Upper lobe of left lung (tissue), 6 donors: ENCODE results near the gene GLYAT. TPM values are rescaled to one million over a fixed set of nuclear protein-coding genes. Genes with fewer than 3 reads are reported as not detected.

Source experiments
- ATAC-seq, 2 donors: fragments of 200-7000 bp; cut with Tn5 transposase; one replicate each; pipeline ENCODE4 v1.9.1; 2022; ENCODE audit warnings: mild to moderate bottlenecking in 2 of 2, moderate library complexity in 2 of 2; ENCODE audit not compliant: low FRiP score in 2 of 2
- DNase-seq, 2 donors: peaks; one replicate each; pipeline ENCODE4 v3.0.0-alpha.2; 2019 to 2020
- H3K27ac ChIP-seq, 4 donors: fragments of 200-600 bp; sonication (generic); one replicate each; pipeline ENCODE4 v1.5.1; 2016 to 2019
- H3K27me3 ChIP-seq, 4 donors: fragments of 200-600 bp; sonication (generic); one replicate each; pipeline ENCODE4 v1.5.1; 2017 to 2019
- H3K36me3 ChIP-seq, 4 donors: fragments of 200-600 bp; sonication (generic); one replicate each; pipeline ENCODE4 v1.5.1; 2016 to 2019
- H3K4me1 ChIP-seq, 4 donors: fragments of 200-600 bp; sonication (generic); one replicate each; pipeline ENCODE4 v1.5.1; 2018 to 2019
- H3K4me3 ChIP-seq, 4 donors: fragments of 200-600 bp; sonication (generic); one replicate each; pipeline ENCODE4 v1.5.1; 2017 to 2019; ENCODE audit warnings: mild to moderate bottlenecking in 2 of 4, moderate library complexity in 1 of 4
- H3K9me3 ChIP-seq, 4 donors: fragments of 200-600 bp; sonication (generic); one replicate each; pipeline ENCODE4 v1.5.1; 2018 to 2019
- CTCF ChIP-seq, 6 experiments: fragments of 450-650 bp in 4 of 6; fragments of 200-600 bp in 2 of 6; sonication (generic) in 2 of 6; IDR thresholded peaks; one replicate each; pipeline ENCODE4 v1.5.1; 2016 to 2019; ENCODE audit warnings: antibody characterized with exemption in 6 of 6
- EP300 ChIP-seq, 4 donors: sonication (generic); formaldehyde crosslinking; IDR thresholded peaks; one replicate each; pipeline ENCODE4 v1.5.1; 2017; ENCODE audit warnings: antibody characterized with exemption in 4 of 4, control low read depth in 2 of 4
- POLR2A ChIP-seq, 4 donors: fragments of 450-650 bp; IDR thresholded peaks; one replicate each; pipeline ENCODE4 v1.5.1; 2016 to 2017; ENCODE audit warnings: antibody characterized with exemption in 4 of 4, mild to moderate bottlenecking in 2 of 4
- POLR2AphosphoS5 ChIP-seq, 2 donors: sonication (generic); formaldehyde crosslinking; IDR thresholded peaks; one replicate each; pipeline ENCODE4 v1.5.1; 2017; ENCODE audit warnings: antibody characterized with exemption in 2 of 2
- WGBS, 2 donors: methylation state at CpG; one replicate each; pipeline ENCODE4 v1.1.5; 2017 to 2018; 5-methylcytosine and 5-hydroxymethylcytosine counted together
- total RNA-seq, 6 donors: library from RNA; depleted of rRNA in 4 of 6; stranded (reverse); fragments of >200 nt in 4 of 6; gene quantifications; one replicate each; pipeline versions ENCODE4 v1.1.0 to v1.2.1, GENCODE V29; 2016 to 2021
- donor health status: DM: no; HTN: no; CAD: no; lungs with moderate emphysema.
- donor health status: DM: no; HTN: yes; CAD: no; lungs with severe emphysema.

GLYAT gene
- total RNA-seq, 6 donors from 2014 or later = not detected

- no peak for TF ChIP-seq POLR2AphosphoS5 (IDR thresholded peaks at IDR 0.05)
- no peak for TF ChIP-seq POLR2A (IDR thresholded peaks at IDR 0.05)
- no peak for TF ChIP-seq CTCF (IDR thresholded peaks at IDR 0.05)
- no peak for TF ChIP-seq EP300 (IDR thresholded peaks at IDR 0.05)
- no peaks in the 10 kb centered on the region for H3K4me1 ChIP-seq
- H3K27ac ChIP-seq = no peak overlapping the region
- DNase-seq (no peak), ATAC-seq (no peak)
- no peaks in the 10 kb centered on the region for H3K27me3 ChIP-seq
- WGBS, 2 donors = 81 to 86% methylated on average over 3 of the region's 3 CpGs
- peaks cover 0 to 11% (median 8%) of the 10 kb centered on the region in 4 donors for H3K9me3 ChIP-seq
- H3K4me3 ChIP-seq = no peak overlapping the region
- no peaks in the 10 kb centered on the region for H3K36me3 ChIP-seq
Measured at GRCh38 chr11:58739725-58740430, 8.1 kb upstream of the GLYAT start.

GRCh38 chr11:58734681-58735490 is 3.1 kb upstream of the GLYAT start:
- whole genome bisulfite sequencing, 2 donors = 67 to 70% methylated on average over 4 of the region's 4 CpGs
- no peaks in the 10 kb centered on the region for H3K4me1 ChIP-seq
- H3K36me3 ChIP-seq = no peaks in the 10 kb centered on the region
- H3K4me3 ChIP-seq = no peak overlapping the region
- H3K27me3 ChIP-seq = no peaks in the 10 kb centered on the region
- TF ChIP-seq POLR2A (IDR thresholded peaks at IDR 0.05) (no peak), EP300 (IDR thresholded peaks at IDR 0.05) (no peak), CTCF (IDR thresholded peaks at IDR 0.05) (no peak), POLR2AphosphoS5 (IDR thresholded peaks at IDR 0.05) (no peak)
- no peaks in the 10 kb centered on the region for H3K9me3 ChIP-seq
- H3K27ac ChIP-seq = no peak overlapping the region
- DNase-seq (no peak), ATAC-seq (no peak)

- TF ChIP-seq POLR2AphosphoS5 (IDR thresholded peaks at IDR 0.05) (no peak), CTCF (IDR thresholded peaks at IDR 0.05) (no peak), POLR2A (IDR thresholded peaks at IDR 0.05) (no peak), EP300 (IDR thresholded peaks at IDR 0.05) (no peak)
- no peaks in the 10 kb centered on the region for H3K9me3 ChIP-seq
- no peaks in the 10 kb centered on the region for H3K36me3 ChIP-seq
- peaks cover 0 to 10% (median 5%) of the 10 kb centered on the region in 4 donors for H3K4me1 ChIP-seq
- no peaks in the 10 kb centered on the region for H3K27me3 ChIP-seq
- H3K27ac ChIP-seq = no peak overlapping the region
- no peak overlapping the region for H3K4me3 ChIP-seq
- DNase-seq = no peak
- no peak for ATAC-seq
Measured at GRCh38 chr11:58730507-58731089, 1.1 kb downstream of the GLYAT start.

- H3K4me1 ChIP-seq = peaks cover 0 to 10% (median 5%) of the 10 kb centered on the region in 4 donors
- H3K4me3 ChIP-seq = no peak overlapping the region
- 89% methylated on average over 2 of the region's 2 CpGs for WGBS, 2 donors
- no peaks in the 10 kb centered on the region for H3K27me3 ChIP-seq
- DNase-seq (no peak), ATAC-seq (no peak)
- no peak for TF ChIP-seq POLR2A (IDR thresholded peaks at IDR 0.05)
- no peak for TF ChIP-seq CTCF (IDR thresholded peaks at IDR 0.05)
- TF ChIP-seq POLR2AphosphoS5 (IDR thresholded peaks at IDR 0.05) = no peak
- no peak for TF ChIP-seq EP300 (IDR thresholded peaks at IDR 0.05)
- H3K27ac ChIP-seq = no peak overlapping the region
- H3K9me3 ChIP-seq = no peaks in the 10 kb centered on the region
- no peaks in the 10 kb centered on the region for H3K36me3 ChIP-seq
Measured at GRCh38 chr11:58727415-58727797, 4.3 kb downstream of the GLYAT start.
